SK-N-SH (cell line): ENCODE data around the gene SLCO3A1.

Experiments
- GABPA ChIP-seq: IDR thresholded peaks from 2 replicates; pipeline ENCODE4 v1.4.0; 2012; ENCODE audit warnings: low read depth, mild to moderate bottlenecking
- JUND ChIP-seq: IDR thresholded peaks from 2 replicates; pipeline ENCODE4 v1.4.0; 2012
- POLR2AphosphoS5 ChIP-seq: IDR thresholded peaks from 2 replicates; pipeline ENCODE4 v1.6.1; 2012; ENCODE audit warnings: low read depth, low read length
- YY1 ChIP-seq: IDR thresholded peaks from 2 replicates; pipeline ENCODE4 v1.4.0; 2012; ENCODE audit warnings: low read depth, mild to moderate bottlenecking
- TF ChIP-seq, protein P1 (sequence below): fragments of 200-600 bp; sonication (generic); IDR thresholded peaks from 2 replicates; pipeline ENCODE4 v1.6.1; 2017; ENCODE audit warnings: antibody characterized with exemption, mild to moderate bottlenecking, moderate library complexity

DNA sequence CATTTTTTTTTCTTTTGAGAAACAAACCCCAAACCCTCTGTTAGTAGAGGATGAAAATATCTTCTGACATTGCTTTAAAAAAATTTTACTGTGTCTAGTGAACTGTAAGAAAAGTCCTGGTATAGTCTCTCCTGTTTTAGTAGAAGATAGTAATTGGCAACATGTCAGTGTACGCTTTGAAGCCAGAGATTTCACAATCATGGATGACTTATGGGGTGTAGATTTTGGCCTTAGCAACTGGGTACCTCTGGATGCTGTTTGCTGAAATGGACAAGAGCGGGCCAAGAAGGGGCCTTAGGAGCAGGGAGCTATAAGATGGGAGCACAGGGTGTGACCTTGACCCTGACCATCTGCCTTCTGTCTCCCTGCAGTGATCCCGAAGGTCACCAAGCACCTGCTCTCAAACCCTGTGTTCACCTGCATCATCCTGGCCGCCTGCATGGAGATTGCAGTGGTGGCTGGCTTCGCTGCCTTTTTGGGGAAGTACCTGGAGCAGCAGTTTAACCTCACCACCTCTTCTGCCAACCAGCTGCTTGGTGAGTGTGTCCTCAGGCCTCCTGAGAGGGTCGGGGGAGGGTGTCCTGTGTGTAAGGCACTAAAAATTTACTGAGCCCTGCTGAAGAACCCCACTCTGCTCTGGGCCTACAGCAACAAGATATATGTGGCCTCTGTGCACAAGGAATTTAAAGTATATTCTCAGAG, 266.7 kb downstream of the SLCO3A1 start:
- TF ChIP-seq JUND (no peak), POLR2AphosphoS5 (no peak), GABPA (no peak), YY1 (no peak)
- TF ChIP-seq, protein P1, sequence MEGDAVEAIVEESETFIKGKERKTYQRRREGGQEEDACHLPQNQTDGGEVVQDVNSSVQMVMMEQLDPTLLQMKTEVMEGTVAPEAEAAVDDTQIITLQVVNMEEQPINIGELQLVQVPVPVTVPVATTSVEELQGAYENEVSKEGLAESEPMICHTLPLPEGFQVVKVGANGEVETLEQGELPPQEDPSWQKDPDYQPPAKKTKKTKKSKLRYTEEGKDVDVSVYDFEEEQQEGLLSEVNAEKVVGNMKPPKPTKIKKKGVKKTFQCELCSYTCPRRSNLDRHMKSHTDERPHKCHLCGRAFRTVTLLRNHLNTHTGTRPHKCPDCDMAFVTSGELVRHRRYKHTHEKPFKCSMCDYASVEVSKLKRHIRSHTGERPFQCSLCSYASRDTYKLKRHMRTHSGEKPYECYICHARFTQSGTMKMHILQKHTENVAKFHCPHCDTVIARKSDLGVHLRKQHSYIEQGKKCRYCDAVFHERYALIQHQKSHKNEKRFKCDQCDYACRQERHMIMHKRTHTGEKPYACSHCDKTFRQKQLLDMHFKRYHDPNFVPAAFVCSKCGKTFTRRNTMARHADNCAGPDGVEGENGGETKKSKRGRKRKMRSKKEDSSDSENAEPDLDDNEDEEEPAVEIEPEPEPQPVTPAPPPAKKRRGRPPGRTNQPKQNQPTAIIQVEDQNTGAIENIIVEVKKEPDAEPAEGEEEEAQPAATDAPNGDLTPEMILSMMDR, result no peak
